Kidney epithelial cell (primary cell): ENCODE results near the gene UPB1. TPM values are rescaled to one million over a fixed set of nuclear protein-coding genes. Genes with fewer than 3 reads are reported as not detected.

Experiments used
- DNase-seq: peaks from one replicate; pipeline ENCODE4 v3.0.0-alpha.2; 2010; ENCODE audit warnings: low read depth
- H3K27me3 ChIP-seq: 2 replicates; pipeline ENCODE4 v1.6.0; 2011; ENCODE audit warnings: low read length; ENCODE audit not compliant: control insufficient read depth, insufficient read depth
- H3K36me3 ChIP-seq: 2 replicates; pipeline ENCODE4 v1.5.1; 2011; ENCODE audit warnings: low read length; ENCODE audit not compliant: control insufficient read depth, insufficient read depth
- H3K4me3 ChIP-seq: 2 replicates; pipeline ENCODE4 v1.5.1; 2011; ENCODE audit warnings: low read depth, mild to moderate bottlenecking, control low read depth, low read length
- total RNA-seq: library from RNA; depleted of rRNA; stranded (reverse); fragments of >200 nt; gene quantifications from 2 replicates; pipeline ENCODE4 v1.2.3, GENCODE V29; 2015
- TF ChIP-seq, protein P1 (sequence below): IDR thresholded peaks from 2 replicates; pipeline ENCODE4 v1.5.1; 2011; ENCODE audit warnings: mild to moderate bottlenecking, moderate library complexity, low read length, control low read depth, inconsistent platforms; ENCODE audit not compliant: insufficient read depth, poor library complexity, severe bottlenecking

The UPB1 gene
- total RNA-seq, 1 donor from 2014 or later, result not detected

DNA sequence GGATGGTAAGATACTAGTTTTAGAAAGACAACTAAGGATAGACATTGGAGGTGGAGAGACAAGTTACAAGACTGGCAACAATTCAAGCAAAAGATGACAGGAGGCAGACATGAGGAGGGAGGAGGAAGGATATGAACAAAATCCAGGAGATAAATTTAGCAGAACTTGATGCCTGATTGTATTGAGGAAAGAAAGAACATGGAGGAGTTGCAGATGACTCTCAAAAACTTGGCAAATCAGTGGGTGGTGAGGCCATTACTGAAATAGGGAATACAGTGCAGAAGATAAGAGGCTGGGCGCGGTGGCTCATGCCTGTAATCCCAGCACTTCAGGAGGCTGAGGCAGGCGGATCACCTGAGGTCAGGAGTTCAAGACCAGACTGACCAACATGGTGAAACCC lies 2.7 kb upstream of the UPB1 start:
- DNase-seq, result no peak
- Histone ChIP-seq H3K36me3 (no peaks in the 10 kb centered on the region), H3K27me3 (peaks cover 23% of the 10 kb centered on the region), H3K4me3 (no peak overlapping the region)
- TF ChIP-seq, protein P1, sequence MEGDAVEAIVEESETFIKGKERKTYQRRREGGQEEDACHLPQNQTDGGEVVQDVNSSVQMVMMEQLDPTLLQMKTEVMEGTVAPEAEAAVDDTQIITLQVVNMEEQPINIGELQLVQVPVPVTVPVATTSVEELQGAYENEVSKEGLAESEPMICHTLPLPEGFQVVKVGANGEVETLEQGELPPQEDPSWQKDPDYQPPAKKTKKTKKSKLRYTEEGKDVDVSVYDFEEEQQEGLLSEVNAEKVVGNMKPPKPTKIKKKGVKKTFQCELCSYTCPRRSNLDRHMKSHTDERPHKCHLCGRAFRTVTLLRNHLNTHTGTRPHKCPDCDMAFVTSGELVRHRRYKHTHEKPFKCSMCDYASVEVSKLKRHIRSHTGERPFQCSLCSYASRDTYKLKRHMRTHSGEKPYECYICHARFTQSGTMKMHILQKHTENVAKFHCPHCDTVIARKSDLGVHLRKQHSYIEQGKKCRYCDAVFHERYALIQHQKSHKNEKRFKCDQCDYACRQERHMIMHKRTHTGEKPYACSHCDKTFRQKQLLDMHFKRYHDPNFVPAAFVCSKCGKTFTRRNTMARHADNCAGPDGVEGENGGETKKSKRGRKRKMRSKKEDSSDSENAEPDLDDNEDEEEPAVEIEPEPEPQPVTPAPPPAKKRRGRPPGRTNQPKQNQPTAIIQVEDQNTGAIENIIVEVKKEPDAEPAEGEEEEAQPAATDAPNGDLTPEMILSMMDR, result no peak

DNA sequence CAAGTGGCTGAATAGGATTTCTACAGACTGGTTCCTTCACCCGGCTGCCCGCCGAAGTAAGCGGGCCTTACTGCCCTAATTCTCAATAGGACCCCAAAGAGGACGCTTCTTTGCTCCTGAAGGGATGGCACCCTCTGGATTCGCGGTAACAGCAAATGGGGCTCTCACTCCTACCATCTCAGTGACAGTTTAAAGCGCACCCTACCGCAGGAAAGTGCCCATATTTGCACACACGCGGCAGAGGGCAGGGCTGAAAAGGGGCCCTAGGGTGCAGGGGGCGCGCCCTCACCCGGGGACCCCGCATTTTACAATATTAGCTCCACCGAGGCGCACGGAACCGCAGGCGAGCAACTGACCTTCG lies 985 bp upstream of the UPB1 start:
- TF ChIP-seq, protein P1, result no peak

DNA sequence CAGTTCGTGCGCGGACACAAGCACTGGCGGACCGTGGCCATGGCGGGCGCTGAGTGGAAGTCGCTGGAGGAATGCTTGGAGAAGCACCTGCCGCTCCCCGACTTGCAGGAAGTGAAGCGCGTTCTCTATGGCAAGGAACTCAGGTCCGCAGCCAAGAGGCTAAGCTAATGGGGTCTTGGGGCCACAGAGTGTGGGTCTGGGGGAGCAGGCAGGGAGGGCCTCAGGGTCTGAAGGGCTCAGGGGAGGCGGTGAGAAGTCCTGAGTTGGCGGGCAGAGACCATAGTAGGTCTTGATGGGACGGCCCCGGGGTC lies 188 bp downstream of the UPB1 start:
- H3K36me3 ChIP-seq, result no peaks in the 10 kb centered on the region
- H3K4me3 ChIP-seq, result no peak overlapping the region
- H3K27me3 ChIP-seq, result peaks cover 23% of the 10 kb centered on the region
- TF ChIP-seq, protein P1, result no peak
- DNase-seq, result no peak

More for the DNA sequence above, 985 bp upstream of the UPB1 start:
- H3K27me3 ChIP-seq, result peaks cover 23% of the 10 kb centered on the region
- no peaks in the 10 kb centered on the region for H3K36me3 ChIP-seq
- peak overlapping the region; percentile 26 for H3K4me3 ChIP-seq
- no peak for DNase-seq

DNA sequence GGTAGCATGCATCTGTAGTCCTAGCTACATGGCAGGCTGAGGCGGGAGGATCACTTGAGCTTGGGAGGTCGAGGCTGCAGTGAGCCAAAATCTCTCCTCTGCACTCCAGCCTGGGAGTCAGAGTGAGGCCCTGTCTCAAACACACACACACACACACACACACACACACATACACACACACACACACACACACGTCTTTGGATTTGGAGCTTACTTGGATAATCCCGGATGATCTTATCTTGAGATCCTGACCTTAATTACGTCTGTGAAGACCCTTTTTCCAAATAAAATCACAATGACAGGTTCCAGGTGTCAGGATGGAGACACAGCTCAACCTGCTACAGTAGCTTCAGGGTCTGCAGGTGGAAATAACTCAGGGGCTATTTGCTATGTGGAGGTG lies 1.1 kb downstream of the UPB1 start:
- DNase-seq, result no peak
- Histone ChIP-seq H3K27me3 (peaks cover 23% of the 10 kb centered on the region), H3K36me3 (no peaks in the 10 kb centered on the region), H3K4me3 (no peak overlapping the region)
- TF ChIP-seq, protein P1, result no peak

DNA sequence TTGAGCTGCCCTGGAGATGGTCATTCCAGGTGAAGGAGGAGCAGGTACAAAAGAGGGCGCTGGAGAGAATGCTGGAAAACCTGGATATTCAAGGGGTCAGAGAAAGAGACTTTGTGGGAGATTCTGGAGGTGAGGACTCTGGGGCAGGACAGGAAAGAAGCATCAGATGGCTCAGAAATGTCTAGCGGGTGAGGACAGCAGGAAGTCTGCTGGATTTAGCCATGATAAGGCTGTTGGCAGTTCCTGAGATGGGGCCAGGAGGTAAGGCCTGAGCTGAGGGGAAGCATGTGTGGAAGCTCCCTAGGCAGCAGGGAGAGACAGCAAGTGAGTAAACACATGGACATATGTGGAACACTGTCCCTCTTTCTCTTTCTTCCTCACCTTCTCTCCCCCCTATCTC lies 1.5 kb downstream of the UPB1 start:
- Histone ChIP-seq H3K36me3 (no peaks in the 10 kb centered on the region), H3K27me3 (peaks cover 23% of the 10 kb centered on the region), H3K4me3 (no peak overlapping the region)
- TF ChIP-seq, protein P1, result no peak
- no peak for DNase-seq

DNA sequence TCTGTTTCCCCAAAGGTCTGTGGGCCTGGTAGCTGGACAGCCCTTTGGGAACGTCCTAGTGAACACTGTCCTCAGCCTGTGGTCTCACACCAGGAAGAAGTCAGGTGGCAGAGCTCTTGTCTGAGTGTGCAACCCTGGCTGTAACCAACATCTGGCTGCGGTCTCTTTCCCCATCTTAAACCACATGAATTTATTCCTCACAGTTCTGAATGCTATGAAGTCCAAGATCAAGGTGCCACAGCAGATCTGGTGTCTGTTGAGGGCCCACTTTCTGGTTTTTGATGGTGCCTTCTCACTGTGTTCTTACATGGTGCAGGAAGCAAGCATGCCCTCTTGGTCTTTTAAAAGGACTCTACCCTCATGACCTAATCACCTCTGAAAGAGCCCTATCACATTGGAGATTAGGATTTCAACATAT lies 2.7 kb downstream of the UPB1 start:
- Histone ChIP-seq H3K36me3 (no peaks in the 10 kb centered on the region), H3K4me3 (no peak overlapping the region), H3K27me3 (peaks cover 21% of the 10 kb centered on the region)
- TF ChIP-seq, protein P1, result no peak
- DNase-seq, result no peak
